GM18526 (cell line): ENCODE measurements around the gene SH3PXD2B.

Experiments used
- POLR2A ChIP-seq: IDR thresholded peaks from 3 replicates; pipeline ENCODE4 v1.6.1; 2011; ENCODE audit not compliant: insufficient read length; ENCODE audit errors: extremely low read depth

Gene SH3PXD2B

DNA sequence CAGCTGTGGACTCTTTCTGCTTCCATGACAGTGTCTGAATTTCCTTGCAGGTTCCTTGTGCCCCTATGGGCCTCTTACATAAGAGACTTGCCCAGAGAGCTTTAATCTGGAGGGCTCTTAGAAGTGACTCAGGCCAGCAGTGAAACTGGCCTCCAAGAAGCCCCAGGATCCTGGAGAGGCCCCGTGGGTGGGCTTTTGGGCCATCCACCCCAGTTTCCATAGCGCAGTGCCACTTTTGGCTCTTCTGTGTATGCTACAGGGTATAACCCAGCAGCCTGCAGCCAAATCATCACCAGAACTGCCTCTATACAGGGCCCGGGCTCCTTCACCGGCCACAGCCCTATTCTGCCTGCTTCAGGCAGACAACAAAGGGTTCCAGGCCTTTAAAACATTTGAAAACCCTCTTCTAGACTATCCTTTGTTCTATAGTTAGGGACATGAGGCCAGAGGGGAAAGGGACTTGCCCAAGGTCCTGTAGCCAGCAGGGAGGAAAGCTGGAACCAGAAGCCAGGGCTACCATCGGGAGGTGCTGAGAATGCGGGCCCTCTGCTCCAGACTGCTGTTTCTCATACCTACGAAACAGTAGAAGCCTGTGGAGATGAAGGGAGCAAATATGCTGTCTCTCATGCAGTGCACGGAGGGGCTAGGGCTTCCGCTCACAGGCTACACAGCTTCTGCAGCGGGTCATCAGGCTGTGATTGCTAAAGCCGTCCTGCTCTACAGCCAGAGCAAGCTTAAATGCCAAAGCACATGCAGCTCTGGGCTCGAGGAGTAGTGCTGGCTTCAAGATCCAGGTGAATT lies 18.0 kb downstream of the SH3PXD2B start:
- no peak for TF ChIP-seq POLR2A

DNA sequence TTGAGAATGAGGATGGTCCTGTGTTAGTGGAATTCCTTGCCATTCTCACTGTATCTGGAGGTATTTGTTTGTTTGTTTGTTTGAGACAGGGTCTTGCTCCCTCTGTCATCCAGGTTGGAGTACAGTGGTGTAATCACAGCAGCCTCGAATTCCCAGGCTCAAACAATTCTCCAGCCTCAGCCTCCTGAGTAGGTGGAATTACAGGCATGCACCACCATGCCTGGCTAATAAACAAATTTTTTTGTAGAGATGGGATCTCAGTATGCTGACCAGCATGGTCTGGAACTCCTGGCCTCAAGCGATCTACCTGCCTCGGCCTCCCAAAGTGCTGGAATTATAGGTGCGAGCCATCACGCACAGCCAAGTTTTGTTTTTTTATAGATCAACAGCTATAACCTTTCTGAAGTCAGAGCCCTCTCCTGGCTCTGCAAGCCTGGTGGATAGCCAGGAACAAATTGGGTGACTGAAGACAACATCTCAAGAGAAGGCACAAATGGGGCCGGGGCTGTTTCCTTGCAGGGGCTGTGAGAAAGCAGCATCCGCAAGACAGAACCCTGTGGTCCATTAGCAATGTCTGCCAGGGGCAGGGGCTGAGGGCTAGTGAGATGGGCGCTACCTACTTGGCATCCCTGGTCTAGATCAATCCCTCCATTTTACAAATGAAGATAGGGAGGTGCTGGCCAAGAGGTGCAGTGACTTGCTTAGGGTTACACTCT lies 18.8 kb downstream of the SH3PXD2B start:
- TF ChIP-seq POLR2A: no peak

DNA sequence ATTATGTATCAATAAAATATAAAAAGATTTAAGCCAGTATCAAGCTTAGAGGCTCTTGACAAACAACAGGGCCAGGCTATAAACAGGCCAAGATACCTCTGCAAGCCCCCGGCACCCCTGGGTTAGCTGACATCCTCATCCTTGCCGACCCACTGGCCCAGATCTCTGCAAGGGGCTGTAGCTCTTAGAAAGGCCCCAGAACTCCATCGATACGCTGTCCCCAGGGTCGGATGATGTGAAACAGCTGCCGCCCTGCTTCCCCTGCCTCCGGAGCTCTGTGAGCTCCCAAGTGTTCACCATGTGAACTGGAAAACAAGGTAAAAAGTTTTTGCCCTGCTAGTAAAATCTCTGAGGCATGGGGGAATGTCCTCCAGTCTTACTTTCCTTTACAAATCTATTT lies 20.1 kb downstream of the SH3PXD2B start:
- no peak for TF ChIP-seq POLR2A

DNA sequence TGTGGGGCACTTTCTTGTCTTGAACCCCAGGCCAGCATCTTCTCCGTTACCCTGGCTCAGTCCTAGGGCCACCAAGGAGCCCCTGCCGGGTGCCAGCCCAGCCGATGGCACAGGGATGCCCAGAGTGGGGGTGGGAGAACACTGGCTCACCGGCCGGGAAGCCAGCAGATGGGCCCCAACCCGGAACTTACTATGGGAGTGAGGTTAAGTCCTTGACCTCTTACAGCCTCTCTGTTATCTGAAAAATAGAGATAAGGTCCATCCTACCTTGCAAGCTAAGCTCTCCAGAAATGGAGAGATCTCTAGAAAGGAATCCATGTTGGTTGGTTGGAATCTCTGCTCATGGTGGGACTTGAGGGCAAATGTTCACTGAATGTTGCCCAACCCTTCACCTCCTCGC lies 20.8 kb downstream of the SH3PXD2B start:
- TF ChIP-seq POLR2A: no peak

DNA sequence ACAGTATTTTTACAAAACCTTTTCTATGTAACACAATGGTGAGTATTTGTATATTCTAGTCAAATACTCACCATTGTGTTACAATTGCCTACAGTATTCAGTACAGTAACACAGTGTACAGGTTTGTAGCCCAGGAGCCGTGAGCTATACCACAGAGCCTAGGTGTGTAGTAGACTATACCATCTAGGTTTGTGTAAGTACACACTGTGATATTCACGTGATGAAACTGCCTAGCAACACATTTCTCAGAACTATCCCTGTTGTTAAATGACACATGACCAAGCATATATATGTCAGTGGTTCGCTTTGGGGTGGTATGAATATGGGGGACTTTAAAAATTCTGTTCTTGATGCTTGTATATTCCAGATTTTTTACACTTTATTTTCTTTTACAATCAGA lies 21.3 kb downstream of the SH3PXD2B start:
- TF ChIP-seq POLR2A: no peak

DNA sequence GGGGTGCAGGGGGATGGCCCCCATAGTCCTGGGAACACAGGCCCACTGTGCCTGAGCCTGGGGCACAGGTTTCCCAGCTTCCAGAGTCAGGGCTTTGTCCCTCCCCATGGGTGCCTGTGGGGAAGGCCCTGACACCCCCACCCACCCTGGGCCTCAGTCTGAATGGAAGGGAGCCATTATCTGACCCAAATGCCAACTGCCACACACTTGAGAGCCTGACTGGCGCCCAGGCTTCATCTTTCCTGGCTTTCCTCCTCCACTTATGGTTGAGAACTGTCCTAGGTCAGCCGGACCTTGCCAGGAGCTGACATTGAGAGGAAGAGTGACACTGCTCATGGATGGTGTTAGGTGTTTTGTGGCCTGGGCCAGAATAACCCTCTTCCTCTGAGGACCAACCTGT lies 24.0 kb downstream of the SH3PXD2B start:
- TF ChIP-seq POLR2A: no peak

DNA sequence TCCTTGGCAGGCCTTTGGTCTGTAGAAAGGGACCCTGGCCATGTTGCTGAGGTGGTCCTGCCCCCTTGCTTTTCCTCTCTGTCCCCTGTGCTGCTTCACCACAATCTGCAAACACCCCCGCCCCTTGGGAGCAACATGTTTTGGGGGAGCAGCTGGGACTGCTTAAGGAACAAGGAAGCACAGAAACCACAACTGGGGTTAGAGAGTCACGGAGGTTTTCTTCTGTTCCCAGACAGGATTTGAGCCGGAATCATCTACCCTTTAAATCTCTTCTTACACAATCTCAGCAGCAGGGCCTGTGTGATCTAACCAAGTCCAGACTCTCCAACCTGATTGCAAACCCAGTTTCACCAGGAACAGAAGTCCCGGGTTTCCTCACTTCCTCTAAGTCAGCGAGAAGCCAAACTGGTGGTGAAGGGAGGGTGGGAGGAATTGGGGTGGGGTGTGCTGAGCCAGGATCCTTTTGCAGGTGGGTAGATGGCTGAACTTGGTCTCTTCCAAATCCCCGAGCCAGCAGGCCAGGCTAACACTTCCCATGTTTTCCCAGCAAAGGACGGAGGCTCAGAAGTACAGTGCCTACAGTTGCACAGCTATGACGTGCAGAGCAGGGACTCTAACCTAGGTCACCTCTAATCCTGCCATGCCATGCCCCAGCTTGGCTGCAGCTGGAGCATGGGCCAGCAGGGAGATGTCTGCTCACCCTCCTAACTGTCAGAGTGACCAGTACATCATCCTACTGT lies 25.0 kb downstream of the SH3PXD2B start:
- no peak for TF ChIP-seq POLR2A

DNA sequence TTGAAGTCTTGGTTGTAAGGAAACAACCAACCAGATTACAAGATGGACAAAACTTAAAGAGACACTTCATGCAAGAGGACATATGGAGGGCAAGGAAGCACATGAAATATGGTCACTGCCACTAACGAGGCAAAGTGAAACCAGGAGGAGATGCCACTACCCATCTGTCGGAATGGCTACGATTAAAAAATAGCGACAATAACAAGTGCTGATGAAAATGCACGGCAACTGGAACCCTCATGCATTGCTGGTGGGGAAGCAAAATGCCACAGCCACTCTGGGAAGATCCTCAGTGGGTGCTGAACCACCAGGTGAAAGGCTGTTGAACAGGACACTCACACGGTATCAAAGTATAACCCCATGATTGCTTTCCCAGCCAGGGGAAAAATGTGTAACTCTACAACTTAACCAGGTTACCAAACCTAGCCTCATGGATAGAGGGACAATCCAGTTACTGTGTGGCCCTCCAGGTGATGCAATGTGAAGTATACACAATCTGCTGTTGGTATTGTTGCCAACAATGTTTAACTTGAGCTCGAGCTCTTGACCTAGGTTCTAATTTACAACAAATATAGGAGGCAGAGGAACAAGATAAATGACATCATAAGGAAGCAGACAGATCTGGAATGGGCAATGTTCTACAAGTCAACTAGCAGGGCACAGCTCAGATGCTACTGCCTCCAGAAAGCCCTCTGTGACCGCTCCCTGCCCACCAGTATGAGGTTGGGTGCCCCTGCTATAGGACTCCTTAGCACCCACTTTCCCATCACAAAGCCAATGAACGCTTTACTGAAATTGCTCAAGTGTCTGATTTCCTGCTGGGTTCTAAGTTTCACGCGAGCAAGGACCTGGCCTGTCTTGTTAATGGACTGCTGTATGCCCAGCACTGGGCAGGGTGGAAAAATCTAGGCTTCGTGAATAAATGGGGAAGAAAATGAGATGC lies 25.8 kb downstream of the SH3PXD2B start:
- no peak for TF ChIP-seq POLR2A

DNA sequence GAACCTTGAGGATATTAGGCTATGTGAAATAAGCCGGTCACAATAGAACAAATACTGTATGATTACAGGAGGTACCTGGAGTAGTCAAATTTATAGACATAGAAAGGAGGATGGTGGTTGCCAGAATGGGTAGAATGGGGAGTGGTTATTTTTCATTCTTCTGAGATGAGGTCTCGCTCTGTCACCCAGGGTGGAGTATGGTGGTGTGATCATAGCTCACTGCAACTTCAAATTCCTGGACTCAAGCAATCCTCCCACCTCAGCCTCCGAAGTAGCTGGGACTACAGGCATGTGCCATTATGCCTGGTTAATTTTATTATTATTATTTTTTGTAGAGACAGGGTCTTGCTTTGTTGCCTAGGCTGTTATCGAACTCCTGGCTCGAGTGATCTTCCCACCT lies 27.1 kb downstream of the SH3PXD2B start:
- TF ChIP-seq POLR2A: no peak

DNA sequence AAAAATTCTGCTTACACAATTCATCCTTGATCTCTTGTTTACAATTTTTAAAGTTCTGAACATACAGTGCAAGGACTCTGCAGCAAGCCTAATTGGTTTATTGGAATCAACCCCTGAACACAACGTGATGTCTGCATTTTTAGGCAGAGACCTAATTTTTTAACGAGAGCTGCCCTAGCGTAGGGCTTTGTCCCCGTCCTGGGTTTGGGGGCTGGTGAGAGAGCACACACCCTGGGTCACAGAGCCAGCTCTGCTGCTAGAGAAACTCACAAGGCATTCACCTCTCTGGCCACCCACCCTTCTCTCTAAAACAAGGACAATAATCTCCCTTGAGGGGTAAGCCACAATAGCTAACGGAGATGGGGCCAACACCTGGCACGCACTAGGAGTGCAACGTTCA lies 28.2 kb downstream of the SH3PXD2B start:
- TF ChIP-seq POLR2A: no peak

DNA sequence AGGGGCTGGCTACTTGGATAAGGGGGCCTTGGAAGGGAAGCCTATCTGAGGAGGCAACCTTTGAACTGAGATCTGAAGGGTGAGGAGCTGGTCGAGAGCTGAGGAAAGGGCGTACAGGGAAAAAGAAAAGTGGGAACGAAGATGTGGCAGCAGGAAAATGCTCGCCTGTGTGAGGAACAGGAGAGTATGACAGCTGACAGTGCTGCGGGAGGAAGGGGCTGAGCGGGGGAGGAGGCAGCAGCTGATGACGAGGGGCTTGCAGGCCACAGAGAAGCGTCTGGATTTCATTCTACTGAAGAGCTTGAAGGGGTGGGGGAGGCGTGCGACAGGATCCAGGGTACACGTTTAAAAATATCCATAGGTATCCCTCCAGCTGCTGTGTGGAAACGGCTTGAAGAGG lies 28.9 kb downstream of the SH3PXD2B start:
- no peak for TF ChIP-seq POLR2A

DNA sequence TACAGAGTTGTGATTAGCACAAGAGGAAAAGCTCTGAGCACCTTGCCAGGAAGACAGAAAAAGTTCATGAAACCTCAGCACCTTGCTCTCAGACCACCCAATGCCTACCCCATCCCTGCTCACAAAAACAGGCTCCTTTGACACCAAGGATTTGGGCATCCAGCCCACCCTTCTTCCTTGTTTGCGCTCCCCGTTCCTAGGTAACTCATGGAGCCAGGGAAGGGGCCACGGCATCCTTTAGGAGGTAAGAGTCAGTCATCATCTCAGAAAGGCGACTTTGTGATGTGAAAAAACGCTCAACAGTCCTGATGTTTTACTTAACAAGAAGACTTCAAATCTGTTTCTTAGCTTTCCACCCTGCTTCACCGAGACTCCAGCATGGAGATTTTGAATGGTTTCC lies 29.5 kb downstream of the SH3PXD2B start:
- TF ChIP-seq POLR2A: no peak

DNA sequence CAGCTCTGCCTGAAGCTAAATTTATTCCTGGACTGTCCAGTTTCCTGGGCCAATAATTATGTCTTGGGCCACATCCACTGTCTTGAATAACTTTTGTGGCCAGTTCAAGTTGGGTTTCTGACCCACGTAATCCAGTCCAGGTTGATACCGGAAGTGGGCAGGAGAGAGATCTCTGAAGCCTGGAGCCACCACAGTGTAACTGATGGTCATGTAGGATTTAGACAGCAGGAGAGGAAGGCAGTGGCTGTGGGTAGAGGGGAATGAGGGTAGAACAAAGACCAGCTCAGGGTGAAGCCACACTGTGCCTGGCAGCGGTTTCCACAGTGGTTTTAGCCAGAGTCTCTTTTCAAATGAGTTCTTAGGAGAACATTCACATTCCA lies 30.2 kb downstream of the SH3PXD2B start:
- TF ChIP-seq POLR2A: no peak

DNA sequence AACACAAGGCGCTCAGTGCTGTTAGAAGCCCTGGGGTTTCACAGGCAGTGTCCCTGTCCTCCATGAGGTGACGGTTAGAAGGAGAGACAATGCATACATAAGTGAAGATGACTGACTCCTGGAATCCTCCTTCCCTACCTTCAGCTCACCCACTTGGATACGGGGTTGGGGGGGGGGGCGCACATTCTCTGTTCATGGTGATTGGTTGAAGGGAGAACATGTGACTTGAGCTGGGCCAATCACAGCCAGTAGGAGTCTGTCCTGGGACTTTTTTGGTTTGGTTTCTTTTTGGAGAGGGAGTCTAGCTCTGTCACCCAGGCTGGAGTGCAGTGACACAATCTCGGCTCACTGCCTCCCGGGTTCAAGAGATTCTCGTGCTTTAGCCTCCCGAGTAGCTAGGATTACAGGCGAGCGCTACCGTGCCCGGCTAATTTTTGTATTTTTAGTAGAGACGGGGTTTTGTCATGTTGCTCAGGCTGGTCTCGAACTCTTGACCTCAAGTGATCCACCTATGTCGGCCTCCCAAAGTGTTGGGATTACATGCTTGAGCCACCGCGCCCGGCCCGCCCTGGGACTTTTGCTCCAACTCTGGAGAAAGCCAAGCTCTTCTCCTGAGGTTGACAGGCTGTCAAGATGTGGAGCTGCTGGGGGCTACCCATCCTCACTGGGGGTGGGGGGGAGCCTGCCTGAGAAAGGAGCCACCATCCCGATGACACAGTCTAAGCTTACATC lies 30.8 kb downstream of the SH3PXD2B start:
- TF ChIP-seq POLR2A: no peak
